Dedifferentiated amniotic fluid mesenchymal stem cell (primary cell): Measurements from ENCODE around the gene PRMT1.

Source experiments
- DNase-seq: peaks from one replicate; pipeline ENCODE4 v3.0.0-alpha.2; 2016; ENCODE audit errors: extremely low spot score

PRMT1 gene

DNA sequence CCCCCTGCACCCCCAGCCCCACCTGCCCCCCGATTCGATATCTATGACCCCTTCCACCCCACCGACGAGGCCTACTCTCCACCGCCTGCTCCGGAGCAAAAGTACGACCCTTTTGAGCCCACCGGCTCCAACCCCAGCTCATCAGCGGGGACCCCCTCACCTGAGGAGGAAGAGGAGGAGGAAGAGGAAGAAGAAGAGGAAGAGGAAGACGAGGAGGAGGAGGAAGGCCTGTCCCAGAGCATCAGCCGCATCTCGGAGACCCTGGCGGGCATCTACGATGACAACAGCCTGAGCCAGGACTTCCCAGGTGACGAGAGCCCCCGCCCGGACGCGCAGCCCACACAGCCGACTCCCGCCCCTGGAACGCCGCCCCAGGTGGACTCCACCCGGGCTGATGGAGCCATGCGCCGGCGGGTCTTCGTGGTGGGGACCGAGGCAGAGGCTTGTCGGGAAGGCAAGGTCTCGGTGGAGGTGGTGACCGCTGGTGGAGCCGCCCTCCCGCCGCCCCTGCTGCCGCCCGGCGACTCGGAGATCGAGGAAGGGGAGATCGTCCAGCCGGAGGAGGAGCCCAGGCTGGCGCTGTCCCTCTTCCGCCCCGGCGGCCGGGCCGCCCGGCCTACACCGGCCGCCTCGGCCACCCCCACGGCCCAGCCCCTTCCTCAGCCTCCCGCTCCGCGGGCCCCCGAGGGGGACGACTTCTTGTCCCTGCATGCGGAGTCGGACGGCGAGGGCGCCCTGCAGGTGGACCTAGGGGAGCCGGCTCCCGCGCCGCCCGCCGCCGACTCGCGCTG lies 25.8 kb upstream of the PRMT1 start:
- DNase-seq = no peak

DNA sequence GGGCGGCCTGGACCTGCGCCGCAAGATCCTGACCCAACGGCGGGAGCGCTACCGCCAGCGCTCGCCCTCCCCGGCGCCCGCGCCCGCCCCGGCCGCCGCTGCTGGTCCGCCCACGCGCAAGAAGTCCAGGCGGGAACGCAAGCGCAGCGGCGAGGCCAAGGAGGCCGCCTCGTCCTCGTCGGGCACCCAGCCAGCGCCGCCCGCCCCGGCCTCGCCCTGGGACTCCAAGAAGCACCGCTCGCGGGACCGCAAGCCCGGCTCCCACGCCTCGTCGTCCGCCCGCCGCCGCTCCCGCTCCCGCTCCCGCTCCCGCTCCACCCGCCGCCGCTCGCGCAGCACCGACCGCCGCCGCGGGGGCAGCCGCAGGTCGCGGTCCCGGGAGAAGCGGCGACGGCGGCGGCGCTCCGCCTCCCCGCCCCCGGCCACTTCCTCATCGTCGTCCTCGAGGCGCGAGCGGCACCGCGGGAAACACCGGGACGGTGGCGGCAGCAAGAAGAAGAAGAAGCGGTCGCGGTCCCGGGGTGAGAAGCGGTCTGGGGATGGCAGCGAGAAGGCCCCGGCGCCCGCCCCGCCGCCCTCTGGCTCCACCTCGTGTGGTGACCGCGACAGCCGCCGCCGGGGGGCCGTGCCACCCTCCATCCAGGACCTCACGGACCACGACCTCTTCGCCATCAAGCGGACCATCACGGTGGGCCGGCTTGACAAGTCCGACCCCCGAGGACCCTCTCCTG lies 25.1 kb upstream of the PRMT1 start:
- no peak for DNase-seq

DNA sequence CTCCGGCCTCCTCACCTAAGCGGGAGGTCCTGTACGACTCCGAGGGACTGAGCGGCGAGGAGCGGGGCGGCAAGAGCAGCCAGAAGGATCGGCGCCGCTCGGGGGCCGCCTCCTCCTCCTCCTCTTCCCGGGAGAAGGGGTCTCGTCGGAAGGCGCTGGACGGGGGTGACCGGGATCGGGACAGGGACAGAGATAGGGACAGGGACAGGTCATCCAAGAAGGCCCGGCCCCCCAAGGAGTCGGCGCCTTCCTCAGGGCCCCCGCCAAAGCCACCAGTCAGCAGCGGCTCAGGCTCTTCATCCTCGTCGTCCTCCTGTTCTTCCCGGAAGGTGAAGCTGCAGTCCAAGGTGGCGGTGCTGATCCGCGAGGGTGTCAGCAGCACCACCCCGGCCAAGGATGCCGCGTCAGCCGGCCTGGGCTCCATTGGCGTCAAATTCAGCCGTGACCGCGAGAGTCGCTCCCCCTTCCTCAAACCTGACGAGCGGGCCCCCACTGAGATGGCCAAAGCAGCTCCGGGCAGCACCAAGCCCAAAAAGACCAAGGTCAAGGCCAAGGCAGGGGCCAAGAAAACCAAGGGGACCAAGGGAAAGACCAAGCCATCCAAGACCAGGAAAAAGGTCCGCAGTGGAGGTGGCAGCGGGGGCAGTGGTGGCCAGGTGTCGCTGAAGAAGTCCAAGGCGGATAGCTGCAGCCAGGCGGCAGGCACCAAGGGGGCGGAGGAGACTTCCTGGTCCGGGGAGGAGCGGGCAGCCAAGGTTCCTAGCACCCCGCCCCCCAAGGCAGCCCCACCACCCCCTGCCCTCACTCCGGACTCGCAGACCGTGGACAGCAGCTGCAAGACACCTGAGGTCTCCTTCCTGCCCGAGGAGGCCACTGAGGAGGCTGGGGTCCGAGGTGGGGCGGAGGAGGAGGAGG lies 24.3 kb upstream of the PRMT1 start:
- no peak for DNase-seq

DNA sequence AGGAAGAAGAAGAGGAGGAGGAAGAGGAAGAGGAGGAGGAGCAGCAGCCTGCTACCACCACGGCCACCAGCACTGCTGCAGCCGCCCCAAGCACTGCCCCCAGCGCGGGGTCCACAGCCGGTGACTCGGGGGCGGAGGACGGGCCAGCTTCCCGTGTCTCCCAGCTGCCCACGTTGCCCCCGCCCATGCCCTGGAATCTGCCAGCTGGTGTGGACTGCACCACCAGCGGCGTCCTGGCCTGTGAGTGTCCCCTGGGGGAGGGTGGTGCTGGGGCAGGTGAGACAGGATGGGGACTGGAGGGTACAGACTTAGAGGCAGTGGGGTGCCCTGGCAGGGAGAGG lies 23.6 kb upstream of the PRMT1 start:
- no peak for DNase-seq

DNA sequence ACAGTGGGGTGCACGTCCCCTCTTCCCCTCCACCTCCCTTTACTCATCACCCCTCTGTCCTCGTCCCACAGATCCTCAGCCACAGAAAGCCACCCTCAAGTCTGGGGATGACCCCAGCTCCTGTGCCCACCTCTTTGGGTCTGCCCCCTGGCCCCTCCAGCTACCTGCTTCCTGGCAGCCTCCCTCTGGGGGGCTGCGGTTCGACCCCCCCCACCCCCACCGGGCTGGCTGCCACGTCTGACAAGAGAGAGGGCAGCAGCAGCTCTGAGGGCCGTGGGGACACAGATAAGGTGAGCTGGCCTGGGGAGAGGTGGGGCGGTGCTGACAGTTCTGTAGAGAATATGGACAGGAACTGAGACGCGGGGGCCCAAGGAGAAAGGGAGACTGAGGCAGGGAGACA lies 22.5 kb upstream of the PRMT1 start:
- DNase-seq = no peak

DNA sequence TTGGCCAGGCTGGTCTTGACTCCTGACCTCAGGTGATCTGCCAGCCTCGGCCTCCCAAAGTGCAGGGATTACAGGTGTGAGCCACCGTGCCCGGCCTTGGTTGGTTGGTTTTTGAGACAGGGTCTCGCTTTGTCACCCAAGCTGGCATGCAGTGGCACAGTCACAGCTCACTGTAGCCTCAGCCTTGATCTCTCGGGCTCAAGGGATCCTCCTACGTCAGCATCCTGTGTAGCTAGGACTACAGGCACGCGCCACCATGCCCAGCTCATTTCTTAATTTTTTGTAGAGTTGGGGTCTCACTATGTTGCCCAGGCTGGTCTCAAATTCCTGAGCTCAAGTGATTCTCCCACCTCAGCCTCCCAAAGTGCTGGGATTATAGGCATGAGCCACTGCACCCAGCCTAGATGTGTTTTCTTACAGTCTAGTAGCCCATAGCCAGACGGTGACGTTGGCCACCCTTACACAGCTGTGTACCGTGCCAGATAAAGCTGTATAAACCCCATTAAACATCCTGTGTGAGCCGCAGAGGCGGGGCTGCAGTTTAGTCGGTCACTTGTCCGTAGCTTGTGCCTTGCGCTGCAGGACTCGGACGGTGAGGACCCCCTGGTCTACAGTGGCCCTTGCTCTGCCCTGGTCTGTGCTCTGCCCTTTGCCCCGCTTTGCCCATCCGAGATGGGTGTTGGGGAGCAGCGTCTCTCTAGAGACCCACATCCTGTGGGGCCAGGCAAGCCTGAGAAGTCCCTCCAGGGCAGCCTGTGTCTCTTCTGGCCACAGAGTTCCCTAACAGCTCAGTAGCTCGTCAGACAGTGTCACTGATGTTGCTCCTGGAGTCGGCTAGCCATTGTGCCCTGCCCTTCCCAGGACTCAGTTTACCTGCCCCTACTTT lies 21.3 kb upstream of the PRMT1 start:
- DNase-seq = no peak

DNA sequence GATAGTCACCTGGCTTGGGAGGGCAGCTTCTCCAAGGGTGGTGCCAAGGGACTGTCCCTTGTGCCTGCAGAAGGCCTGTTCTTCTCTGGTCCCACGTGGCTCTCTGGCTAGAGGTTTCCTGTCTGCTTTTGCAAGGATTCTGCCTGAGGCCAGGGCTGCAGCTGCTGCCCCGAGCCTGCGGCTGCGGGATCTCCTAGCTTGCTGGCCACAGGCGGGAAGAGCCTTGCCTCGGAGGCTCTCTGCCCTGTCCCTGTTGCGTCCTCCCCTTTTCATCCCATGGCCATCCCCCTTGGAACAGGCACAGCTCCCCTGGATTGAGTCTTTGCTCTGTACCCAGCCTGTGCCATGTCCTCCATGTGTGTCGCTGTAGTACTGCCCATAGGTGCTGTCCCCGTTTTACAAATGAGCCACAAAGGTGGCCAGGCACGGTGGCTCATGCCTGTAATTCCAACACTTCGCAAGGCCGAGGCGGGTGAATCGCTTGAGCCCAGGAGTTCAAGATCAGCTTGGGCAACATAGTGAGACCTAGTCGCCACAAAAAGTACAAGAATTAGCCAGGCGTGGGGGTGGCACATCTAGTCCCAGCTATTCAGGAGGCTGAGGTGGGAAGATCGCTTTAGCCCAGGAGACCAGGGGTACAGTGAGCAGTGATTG lies 20.5 kb upstream of the PRMT1 start:
- no peak for DNase-seq

DNA sequence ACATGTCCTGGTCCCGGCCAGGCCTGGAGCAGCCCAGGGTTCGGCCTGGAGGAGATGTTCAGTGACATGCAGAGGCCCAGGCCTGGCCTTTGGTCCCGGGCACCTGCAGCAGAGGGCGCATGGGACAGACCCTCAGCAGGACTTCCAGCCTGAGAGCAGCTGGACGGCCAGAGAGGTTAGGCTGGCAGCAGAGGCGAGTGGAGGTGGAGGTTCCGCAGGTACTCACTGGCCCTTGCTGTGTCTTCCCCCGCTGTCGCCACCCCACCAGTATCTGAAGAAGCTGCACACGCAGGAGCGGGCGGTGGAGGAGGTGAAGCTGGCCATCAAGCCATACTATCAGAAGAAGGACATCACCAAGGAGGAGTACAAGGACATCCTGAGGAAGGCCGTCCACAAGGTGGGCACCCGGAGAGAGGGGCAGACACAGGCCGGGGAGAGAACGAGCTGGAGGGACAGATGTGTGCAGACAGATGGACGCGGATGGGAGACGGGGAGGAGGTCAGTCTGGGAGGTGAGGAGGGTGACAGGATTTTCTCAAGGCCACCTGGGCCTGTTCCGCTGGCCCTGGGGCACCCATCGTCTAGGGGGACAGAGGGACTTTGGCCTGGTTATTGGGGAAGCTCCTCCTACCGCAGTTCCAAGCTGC lies 19.5 kb upstream of the PRMT1 start:
- no peak for DNase-seq

DNA sequence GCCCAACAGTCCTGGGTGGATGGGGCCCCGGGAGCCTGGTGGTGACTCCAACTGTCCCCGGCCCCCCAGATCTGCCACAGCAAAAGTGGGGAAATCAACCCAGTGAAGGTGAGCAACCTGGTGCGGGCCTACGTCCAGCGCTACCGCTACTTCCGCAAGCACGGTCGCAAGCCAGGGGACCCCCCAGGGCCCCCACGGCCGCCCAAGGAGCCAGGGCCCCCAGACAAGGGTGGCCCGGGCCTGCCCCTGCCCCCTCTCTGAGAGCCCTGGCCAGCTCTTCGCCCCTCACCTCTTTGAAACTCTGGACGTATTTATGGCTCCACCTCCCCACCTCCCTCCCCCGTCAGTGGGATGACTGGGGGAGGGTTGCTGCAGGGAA lies 18.9 kb upstream of the PRMT1 start:
- no peak for DNase-seq

DNA sequence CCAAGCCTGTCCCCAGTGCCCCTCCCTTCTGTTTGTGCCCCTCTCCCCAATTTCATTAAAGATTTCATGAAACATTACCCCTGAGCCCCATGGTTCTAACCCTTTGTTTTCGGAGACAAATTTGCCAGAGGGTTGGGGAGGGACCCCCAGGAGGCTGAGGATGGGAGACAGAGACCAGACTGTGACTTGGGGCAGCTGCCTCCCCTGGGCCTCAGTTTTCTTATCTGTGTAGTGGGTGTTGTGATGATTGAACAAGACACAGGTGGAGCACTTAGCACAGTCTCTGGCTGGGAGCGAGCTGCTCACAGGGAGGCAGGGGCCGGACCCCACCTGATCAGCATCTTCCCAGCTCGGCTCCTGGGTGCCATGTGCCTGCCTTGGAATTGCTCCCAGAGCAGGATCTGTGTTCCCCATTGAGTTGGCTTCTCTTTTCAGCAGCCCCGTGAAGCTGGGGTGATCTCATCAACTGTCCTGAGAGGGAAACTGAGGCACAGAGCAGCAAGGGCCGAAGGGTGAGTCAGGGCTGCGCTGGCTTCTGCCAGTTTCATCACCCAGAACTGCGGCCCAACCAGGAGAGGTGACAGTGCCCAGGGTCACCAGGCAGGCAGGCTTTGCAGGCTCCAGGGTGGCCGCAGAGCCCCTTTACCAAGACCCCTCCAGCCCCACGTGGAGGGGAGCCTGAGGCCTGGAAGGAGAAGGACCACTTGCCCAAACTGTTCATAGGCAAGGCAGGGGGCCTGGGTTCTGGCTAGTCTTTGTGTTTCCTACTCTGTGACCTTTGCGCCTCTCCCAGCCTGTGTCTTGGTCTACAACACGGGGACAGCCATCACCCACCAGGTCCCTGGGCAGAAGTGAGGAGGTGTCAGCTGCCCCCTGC lies 18.3 kb upstream of the PRMT1 start:
- no peak for DNase-seq

DNA sequence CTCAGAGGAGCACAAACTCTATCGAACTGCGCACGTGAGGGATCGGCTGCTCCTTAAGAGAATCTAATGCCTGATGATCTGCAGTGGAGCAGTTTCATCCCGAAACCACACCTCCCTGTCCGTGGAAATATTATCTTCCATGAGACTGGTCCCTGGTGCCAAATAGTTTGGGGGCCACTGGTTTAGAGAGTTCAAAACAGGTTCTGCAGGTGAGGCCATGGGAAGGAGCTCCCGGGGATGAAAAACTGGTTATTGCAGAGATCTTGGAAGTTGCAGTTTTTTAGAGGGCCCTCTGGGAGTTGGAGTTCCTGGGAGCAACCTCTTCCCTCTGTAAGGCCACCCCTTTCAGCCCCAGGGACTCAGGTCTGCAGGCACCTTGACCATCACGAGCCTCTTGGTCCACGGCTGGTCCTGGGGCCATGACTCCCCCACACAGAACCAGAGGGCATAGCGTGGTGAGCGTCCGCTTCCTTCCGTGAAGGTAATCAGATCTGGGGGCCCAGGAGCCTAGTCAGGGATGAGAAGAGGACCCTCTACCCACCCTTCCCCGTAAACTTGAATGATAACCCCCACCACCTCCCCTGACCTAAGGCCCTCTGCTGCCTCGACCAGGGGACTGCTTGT lies 16.6 kb upstream of the PRMT1 start:
- no peak for DNase-seq

DNA sequence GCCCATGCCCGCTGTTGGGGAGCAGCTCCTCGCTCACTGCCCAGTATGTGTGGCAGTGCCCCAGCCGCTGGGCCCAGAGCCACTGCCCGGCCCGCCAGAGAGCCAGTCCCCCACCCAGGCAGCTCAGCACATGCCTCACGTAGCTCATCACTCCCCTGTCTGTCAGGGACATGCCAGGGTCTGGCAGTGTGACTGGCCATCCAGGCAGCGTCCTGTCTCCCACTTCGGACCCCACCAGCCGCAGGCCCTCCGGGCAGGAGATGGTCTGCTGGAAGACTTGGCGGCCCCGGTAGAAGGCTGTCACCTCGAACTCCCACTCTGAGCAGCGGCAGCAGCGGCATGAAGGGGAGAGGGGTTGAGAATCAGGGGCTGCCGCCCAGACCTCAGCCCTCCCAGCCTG lies 15.1 kb upstream of the PRMT1 start:
- DNase-seq = no peak

DNA sequence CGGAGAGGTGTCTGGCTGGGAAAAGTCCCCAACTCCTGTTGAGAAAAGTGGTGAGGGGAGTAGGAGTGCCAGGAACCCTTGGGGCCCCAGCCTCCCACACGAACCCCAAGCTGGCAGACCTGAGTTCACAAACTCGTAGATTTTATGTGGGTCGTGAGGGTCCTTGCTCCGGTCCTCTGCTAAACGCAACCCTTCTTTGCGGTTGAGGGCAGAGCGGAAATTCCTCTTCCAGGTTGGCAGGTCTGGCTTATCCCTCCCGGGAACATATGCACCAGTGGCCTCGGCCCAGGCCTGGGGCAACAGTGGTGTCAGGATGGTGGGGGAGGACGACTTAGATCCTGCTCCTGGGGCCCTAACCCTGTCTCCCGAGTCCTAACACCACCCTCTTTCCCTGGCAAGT lies 13.8 kb upstream of the PRMT1 start:
- DNase-seq = no peak

DNA sequence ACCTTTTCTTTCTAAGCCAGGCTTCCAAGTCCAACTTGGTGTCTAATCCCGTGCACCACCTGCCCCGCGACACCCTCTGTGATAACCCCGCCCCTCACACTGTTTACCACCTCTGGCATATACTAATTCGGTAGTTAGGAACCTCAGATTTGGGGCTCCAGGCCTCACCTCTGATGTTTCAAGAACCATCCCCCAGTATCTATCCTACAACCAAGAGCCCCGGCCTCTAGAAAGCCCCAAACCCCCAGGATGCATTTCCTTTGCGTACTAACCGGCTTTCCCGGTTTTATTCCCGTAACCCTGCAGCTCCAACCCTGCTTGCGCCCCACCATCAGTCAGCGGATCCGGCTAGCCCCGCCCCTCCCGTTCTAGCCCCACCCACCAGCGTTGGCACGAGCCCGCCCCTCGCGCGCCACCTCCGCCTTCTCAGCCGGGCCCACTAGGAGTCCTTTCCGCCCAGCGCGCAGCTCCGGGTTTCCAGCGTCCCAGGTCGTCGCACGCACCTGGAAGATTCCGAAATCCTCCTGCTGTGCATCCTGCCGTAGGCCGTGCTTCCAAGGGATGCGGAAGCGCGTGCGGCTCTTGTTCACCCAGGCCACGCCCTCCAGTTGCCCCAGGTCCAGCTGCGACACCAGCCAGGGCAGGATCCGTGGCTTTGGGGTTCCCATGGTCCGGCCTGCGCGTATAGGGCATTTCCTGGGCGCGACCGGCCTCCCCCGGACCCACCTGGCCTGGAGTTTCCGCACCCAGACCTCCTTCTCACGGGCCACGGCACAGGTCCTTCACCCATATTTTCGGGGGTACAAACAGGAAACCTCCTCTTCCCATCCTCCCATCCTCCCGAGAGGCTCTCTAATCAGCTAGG lies 12.7 kb upstream of the PRMT1 start:
- peak; percentile 75 for DNase-seq

DNA sequence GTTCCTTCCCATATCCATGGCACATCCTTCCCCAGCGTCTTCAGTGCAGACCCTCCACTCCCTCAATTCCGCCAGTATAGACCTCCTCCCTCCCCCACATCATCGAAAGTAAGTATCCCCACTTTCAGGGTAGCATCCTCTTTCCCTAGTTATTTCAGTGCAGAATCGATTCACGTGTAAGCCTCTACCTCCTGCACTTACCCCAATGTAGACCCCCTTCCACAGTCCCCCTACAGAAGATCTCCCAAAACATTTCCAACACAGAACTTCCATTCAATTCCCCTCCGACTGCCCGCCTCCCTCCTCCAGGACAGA lies 12.1 kb upstream of the PRMT1 start:
- no peak for DNase-seq

DNA sequence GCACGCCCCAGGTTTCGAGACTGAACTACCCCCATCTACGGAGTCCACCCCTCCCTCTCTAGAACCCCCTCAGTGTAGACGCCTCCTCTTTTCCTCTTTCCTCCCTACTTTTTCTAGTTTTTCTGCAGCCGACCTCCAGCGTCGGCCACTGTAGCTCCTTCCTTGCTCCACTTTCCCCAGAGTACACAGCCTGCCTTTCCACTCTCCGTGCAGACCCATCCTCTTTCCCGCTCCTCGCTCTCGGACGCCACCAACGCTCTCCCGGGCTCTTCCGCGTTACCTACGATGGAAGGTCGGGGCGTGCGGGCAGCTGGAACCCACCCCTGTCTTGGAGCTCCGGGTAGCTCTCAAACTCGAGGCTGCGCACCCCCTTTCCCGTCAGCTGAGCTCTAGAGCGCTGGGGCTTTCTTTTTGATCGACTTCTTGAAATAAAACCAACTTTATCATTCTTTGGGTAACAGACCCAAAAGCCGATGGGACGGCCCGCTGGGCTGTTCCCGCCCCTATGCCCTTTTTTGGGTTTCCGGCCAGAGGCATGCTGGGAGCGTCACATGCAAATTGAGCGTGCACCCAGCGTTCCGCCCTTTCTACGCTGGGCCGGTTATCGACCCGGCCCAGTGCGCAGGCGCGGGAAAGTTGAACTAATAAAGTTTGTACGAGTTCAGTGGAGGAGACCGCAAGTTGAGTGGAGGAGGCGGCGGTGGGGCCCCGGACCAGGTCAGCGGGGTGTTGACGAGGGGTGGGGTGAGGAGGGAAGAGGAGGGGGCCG lies 11.5 kb upstream of the PRMT1 start, which contains the start of the genes BCL2L12 and IRF3:
TSS of gene BCL2L12 (plus strand) at position 583 of the 769 bp plus-strand sequence. CDS start 760 bp downstream, outside the sequence.
TSS of gene IRF3 (minus strand) at position 507 of the 769 bp plus-strand sequence. CDS start 1,019 bp downstream, outside the sequence.
- DNase-seq = peak; percentile 96

DNA sequence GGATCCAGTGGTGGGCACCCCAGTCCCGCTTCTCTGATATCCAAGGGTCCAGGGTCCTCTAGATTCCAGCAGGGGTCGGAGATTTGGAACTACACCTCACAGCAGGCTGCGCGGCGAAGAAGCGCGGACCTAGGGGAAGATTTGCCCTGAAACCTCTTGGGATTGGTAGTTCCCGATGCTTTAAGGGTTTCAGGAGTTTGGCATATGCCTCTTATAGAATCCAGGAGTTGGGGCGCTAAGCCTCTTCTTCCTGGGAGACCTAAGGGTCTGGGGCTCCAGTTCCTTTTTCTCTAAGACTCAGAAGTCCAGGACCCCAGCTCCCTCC lies 11.0 kb upstream of the PRMT1 start:
- no peak for DNase-seq
